ENCODE data around the gene SGPL1. TPM values are rescaled to one million over a fixed set of nuclear protein-coding genes. Genes with fewer than 3 reads are reported as not detected.

SGPL1 gene
- polyA plus RNA-seq, 1 donor = 49.0 TPM

DNA sequence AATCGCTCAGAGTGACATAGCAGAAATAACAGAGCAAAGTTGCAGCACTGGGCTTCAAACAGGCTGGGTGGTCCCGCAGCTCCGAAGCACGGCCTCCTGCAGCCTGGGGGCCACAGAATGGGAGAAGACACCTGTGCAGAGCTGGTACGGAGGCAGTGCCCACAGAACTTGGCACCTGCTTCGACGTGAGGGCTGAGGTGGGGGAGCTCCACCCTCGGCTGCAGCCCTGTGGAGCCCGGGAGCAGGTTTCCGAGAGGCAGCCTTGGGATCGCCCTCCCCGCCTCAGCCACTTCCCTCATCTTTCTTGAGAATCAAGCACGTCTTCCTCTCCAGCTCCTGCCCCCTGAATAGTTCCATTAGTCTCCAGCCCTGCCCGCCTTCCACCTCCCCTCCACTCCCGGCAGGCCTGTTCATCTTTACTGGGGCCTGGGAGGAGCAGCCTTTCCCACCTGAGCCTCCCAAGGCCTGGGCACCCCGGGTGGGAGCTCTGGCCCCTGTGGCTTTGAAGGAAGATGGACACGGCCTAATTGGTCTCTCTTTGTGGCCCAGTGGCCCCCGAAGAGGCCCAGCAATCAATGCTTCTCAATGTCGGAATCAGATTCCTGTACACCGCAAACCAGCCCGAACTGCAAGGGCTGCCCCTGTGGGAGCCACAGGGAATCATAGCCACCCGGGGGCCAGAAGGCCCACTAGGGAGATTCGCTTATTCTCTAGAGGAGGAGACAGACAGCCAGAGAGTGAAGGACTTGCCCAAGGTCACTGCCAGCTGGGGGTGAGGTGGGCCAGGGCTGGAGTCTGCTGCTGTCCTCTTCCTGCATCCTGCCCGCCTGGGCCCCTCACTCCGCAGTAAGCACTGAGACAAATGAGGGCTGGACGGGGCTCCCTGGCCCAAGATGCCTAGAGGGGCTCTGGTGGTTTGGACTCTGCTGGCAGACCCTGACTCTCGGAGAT is 89.6 kb downstream of the SGPL1 start:
- H3K27me3 ChIP-seq (ENCODE audit: control insufficient read depth, insufficient read depth, low read length) = no peaks in the 10 kb centered on the region
- no peak overlapping the region for H3K27ac ChIP-seq (ENCODE audit: low read length)
- no CpG with 5 or more reads among the region's 27 CpGs for WGBS (ENCODE audit: insufficient coverage, low lambda C conversion rate)
- no peaks in the 10 kb centered on the region for H3K36me3 ChIP-seq (ENCODE audit: control insufficient read depth, insufficient read depth, low read length)
- no peaks in the 10 kb centered on the region for H3K9me3 ChIP-seq (ENCODE audit: control insufficient read depth, low read depth, low read length)
- DNase-seq = no peak
- peaks cover 7% of the 10 kb centered on the region for H3K4me1 ChIP-seq (ENCODE audit: control insufficient read depth, insufficient read depth, low read length)
- H3K4me3 ChIP-seq (ENCODE audit: low read length) = no peak overlapping the region

DNA sequence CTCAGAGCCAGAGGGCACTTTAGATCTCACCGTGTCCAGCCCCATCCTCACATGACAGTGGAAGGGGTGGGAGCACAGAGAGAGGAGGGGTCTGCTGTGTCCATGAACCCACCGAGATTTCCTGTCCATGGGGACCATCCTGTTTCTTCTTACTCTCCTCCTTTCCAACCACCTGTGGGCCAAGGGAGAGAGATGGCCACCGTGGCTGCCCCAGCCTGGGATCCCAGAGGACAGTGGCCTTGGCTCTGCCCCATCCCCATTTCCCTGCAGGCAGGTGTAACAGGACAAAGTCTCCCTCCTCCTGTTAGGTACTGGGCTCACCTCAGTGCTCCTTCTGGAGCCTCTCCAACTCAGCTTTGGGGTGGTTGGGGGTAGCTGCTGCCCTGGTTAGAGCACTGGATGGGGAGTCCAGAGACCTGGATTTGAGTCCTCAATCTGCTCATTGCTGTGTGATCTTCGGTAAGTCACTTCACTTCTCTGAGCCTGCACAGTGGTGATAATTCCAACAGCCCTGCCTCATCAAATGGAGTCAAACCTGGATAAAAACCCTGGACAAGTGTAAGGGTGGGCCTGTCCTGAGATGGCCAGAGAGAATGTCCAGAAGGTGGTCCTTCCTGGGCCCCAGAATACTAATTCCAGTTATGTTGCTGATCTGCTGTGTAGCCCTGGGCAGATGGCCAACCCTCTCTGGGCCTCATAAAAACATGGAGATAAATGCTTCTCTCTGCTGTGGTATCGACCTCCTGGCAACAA is 90.5 kb downstream of the SGPL1 start:
- H3K9me3 ChIP-seq (ENCODE audit: control insufficient read depth, low read depth, low read length) = no peaks in the 10 kb centered on the region
- 80% methylated on average over 1 of the region's 5 CpGs for whole genome bisulfite sequencing (ENCODE audit: insufficient coverage, low lambda C conversion rate)
- no peak for DNase-seq
- no peak overlapping the region for H3K4me3 ChIP-seq (ENCODE audit: low read length)
- no peak overlapping the region for H3K27ac ChIP-seq (ENCODE audit: low read length)
- H3K4me1 ChIP-seq (ENCODE audit: control insufficient read depth, insufficient read depth, low read length) = peaks cover 7% of the 10 kb centered on the region
- no peaks in the 10 kb centered on the region for H3K36me3 ChIP-seq (ENCODE audit: control insufficient read depth, insufficient read depth, low read length)
- no peaks in the 10 kb centered on the region for H3K27me3 ChIP-seq (ENCODE audit: control insufficient read depth, insufficient read depth, low read length)

DNA sequence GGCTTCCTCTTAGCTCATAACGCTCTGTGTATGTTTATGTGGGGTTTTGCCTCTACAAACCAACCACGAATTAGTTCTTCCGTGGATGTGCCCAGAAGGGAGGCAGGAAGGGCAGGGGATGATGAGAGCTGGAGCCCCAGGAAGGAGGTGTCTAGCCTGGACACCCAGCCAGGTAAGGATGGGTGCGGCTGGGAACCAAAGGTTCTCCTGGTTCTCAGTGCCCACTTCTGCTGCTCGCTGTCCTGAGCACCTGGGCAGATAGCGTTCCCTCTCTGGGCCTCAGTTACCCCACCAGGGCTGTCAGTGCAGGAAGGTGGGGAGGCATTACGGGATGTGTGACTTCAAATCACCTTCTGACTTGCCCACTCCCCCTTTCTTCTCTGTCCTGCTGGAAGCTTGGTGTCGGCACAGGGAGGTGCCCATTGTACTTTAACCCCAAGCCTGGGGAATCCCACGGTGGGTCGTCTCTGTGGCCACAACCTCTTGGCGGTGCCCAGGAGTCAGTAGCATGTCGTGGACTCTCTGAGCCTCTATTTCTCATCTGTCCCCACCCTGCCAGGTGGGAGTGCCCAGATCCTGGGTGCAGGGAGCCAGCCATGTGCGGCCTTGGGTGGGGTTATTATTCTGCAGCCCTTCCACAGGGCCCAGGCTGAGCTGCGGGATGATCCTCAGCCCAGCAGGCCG is 91.3 kb downstream of the SGPL1 start:
- H3K4me3 ChIP-seq (ENCODE audit: low read length) = no peak overlapping the region
- no peaks in the 10 kb centered on the region for H3K9me3 ChIP-seq (ENCODE audit: control insufficient read depth, low read depth, low read length)
- no peak overlapping the region for H3K27ac ChIP-seq (ENCODE audit: low read length)
- WGBS (ENCODE audit: insufficient coverage, low lambda C conversion rate) = no CpG with 5 or more reads among the region's 15 CpGs
- peak; percentile 32 to 52 for DNase-seq
- peaks cover 7% of the 10 kb centered on the region for H3K4me1 ChIP-seq (ENCODE audit: control insufficient read depth, insufficient read depth, low read length)
- no peaks in the 10 kb centered on the region for H3K36me3 ChIP-seq (ENCODE audit: control insufficient read depth, insufficient read depth, low read length)
- no peaks in the 10 kb centered on the region for H3K27me3 ChIP-seq (ENCODE audit: control insufficient read depth, insufficient read depth, low read length)

DNA sequence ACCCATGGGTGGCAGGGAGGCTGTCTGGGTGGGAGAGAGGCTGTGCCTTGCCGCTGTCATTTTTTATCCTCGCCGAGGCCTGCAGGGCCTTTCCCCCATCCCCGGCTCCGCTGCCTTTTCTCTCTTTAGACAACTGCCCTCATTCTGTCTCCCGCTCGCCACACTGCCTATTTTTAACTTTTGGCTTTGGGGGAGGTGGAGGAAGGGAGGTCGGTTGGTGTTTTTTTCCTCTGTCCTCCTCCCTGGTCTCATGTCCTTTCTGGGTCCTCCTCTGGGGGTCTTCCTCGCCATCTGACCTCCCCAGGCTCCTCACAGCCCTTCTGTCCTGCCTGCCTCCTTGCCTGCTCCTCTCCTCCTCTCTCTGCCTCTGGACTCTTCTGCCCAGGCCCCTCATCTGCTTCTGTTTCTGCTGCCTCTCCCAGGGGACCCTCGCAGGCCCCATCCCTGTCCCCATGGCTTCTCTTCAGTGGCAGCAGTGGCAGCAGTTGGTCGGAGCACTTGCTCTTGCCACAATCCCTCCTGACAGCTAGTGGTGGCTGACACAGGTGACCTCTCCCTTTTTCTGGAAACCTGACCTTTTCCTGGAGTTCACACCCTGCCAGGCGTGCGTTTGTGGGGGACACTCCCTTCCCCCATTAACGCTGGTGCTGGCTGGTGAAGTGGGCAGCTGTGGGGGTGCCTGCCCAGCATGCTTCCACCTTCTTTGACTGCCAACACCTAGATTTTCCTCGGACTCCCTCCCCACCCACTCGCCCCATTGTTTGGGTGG is 92.1 kb downstream of the SGPL1 start:
- H3K4me3 ChIP-seq (ENCODE audit: low read length) = no peak overlapping the region
- H3K27me3 ChIP-seq (ENCODE audit: control insufficient read depth, insufficient read depth, low read length) = no peaks in the 10 kb centered on the region
- no peaks in the 10 kb centered on the region for H3K9me3 ChIP-seq (ENCODE audit: control insufficient read depth, low read depth, low read length)
- H3K4me1 ChIP-seq (ENCODE audit: control insufficient read depth, insufficient read depth, low read length) = peaks cover 7% of the 10 kb centered on the region
- H3K36me3 ChIP-seq (ENCODE audit: control insufficient read depth, insufficient read depth, low read length) = no peaks in the 10 kb centered on the region
- no peak overlapping the region for H3K27ac ChIP-seq (ENCODE audit: low read length)
- no peak for DNase-seq
- WGBS (ENCODE audit: insufficient coverage, low lambda C conversion rate) = 100% methylated on average over 1 of the region's 16 CpGs

DNA sequence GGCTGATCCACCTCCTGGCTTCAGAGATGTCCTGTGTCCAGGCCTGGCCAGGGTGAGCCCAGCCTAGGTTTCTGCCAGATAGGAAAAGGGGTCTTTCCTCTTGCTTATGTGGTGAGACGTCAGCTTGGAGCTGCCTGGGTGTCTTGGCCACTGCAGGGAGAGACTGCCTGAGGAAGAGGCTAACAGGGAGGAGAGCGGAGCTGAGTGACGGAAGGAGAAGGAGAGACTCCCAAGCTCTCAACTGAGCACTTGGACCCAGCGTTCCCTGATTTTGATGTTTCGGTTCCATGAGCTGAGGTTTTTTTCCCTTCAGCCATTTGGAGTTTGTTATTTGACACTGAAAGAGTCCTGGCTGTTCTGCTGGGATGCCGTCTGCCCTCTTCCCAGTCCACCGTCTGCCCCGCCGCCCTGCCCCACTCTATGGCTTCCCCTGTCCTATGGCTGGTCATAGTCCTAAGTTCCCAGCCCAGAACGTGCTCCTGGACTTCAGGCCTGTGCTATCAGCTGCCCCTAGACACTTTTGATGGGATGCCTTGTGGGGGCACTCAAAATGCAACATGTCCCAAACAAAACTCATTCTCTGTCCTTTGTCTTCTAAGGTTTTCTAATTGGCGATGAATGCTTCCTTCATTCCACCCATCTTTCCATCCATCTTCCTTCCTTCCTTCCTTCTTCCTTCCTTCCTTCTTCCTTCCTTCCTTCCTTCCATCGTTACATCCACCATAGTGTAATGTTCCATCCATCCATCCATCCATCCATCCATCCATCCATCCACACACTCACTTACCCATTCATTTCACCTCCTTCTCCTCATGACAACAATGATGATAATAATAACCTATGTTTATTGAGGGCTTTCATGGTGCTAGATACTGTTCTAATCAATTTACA is 92.9 kb downstream of the SGPL1 start:
- Histone ChIP-seq H3K4me3 (ENCODE audit: low read length) (no peak overlapping the region), H3K27ac (ENCODE audit: low read length) (no peak overlapping the region), H3K9me3 (ENCODE audit: control insufficient read depth, low read depth, low read length) (no peaks in the 10 kb centered on the region), H3K36me3 (ENCODE audit: control insufficient read depth, insufficient read depth, low read length) (no peaks in the 10 kb centered on the region), H3K4me1 (ENCODE audit: control insufficient read depth, insufficient read depth, low read length) (peaks cover 7% of the 10 kb centered on the region), H3K27me3 (ENCODE audit: control insufficient read depth, insufficient read depth, low read length) (no peaks in the 10 kb centered on the region)
- 77% methylated on average over 2 of the region's 12 CpGs for WGBS (ENCODE audit: insufficient coverage, low lambda C conversion rate)
- no peak for DNase-seq

DNA sequence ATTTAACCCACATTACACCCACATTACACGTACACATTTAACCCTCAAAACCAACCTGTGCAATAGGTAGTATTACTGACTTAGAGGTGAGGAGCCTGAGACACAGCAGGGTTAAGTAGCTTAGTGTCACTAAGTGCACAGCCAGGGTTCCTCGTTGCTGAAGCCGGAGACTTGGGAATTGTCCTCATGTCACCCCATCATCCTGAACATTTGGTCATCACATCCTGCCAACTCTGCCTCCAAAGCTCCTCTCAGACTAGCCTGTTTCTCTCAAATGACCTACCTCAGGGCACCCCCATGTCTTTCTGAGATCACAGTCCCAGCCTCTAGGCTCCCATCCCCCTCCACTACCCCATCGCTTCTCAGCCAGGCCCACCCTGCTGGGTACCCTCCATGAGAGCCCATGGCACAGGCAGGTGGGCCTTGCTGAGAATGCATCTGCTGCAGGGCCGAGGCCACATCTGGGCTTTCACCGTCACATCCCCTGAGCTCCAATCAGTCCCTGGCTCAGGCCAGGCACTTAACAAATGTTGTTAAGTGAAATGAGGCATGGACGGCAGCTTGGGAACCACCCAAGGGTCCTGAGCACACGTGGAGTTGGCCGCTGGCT is 93.7 kb downstream of the SGPL1 start:
- Histone ChIP-seq H3K27me3 (ENCODE audit: control insufficient read depth, insufficient read depth, low read length) (no peaks in the 10 kb centered on the region), H3K36me3 (ENCODE audit: control insufficient read depth, insufficient read depth, low read length) (no peaks in the 10 kb centered on the region), H3K4me3 (ENCODE audit: low read length) (no peak overlapping the region), H3K27ac (ENCODE audit: low read length) (no peak overlapping the region), H3K9me3 (ENCODE audit: control insufficient read depth, low read depth, low read length) (no peaks in the 10 kb centered on the region), H3K4me1 (ENCODE audit: control insufficient read depth, insufficient read depth, low read length) (peaks cover 7% of the 10 kb centered on the region)
- no CpG with 5 or more reads among the region's 9 CpGs for WGBS (ENCODE audit: insufficient coverage, low lambda C conversion rate)
- DNase-seq = no peak

DNA sequence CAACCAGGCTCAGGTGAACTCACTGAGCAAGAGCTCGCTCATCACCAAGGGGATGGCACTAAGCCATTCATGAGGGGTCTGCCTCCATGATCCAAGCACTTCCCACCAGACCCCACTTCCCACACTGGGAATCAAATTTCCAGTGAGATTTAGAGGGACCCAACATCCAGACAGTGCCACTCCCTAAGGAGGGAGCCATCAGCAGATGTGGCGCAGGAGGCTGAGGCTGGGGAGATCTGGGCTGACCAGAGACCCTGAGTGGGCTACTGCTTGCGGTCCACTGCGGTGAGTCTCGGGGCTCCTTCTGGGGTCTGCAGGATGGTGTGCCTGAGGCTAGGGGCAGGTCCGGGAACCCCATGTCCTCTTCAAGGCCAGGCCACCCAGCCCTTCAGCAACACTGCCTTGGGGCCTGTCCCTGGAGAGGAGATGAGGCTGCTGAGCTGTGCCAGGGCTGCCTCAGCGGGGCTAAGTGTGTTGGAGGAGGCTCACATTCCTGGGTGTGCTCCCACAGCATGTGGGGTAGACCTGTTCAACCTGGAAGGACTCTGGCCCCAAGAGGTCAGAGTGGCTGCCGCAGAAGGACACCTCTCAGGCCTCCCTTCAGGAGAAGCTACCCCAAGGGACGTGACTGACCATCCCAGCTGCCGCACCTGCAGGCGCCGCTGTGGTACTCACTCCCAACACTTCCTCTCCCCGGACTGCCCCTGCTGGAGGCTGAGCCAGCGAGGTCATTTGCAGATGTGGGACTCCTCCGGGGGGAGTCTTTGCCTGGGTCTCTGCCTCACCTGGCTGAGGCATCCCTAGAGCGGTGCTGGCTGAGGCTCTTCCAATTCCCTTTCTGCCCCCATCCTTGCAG is 95.0 kb downstream of the SGPL1 start:
- DNase-seq = no peak
- H3K9me3 ChIP-seq (ENCODE audit: control insufficient read depth, low read depth, low read length) = no peaks in the 10 kb centered on the region
- no peak overlapping the region for H3K27ac ChIP-seq (ENCODE audit: low read length)
- H3K27me3 ChIP-seq (ENCODE audit: control insufficient read depth, insufficient read depth, low read length) = no peaks in the 10 kb centered on the region
- 57% methylated on average over 1 of the region's 16 CpGs for WGBS (ENCODE audit: insufficient coverage, low lambda C conversion rate)
- H3K4me3 ChIP-seq (ENCODE audit: low read length) = no peak overlapping the region
- peaks cover 7% of the 10 kb centered on the region for H3K4me1 ChIP-seq (ENCODE audit: control insufficient read depth, insufficient read depth, low read length)
- H3K36me3 ChIP-seq (ENCODE audit: control insufficient read depth, insufficient read depth, low read length) = no peaks in the 10 kb centered on the region

DNA sequence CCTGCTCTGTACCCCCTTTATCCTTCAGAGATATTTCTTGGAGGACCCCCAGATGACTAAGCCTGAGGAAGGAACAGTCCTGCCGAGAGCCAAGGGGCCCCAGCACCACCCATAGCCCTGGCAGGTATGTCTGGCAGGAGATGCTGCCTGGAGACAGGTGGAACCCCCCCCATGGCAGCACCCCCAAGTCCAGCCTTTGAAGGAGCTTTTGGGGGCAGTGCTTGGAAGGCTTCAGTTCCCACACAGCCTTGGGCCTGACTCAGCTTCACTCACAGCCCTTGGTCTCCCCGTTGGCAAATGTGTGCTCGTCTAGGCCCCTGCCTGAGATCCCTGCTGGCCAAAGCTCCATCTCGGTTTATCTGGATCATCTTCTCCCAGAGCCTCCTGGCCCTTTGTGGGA is 95.6 kb downstream of the SGPL1 start:
- Histone ChIP-seq H3K27me3 (ENCODE audit: control insufficient read depth, insufficient read depth, low read length) (no peaks in the 10 kb centered on the region), H3K9me3 (ENCODE audit: control insufficient read depth, low read depth, low read length) (no peaks in the 10 kb centered on the region), H3K4me3 (ENCODE audit: low read length) (no peak overlapping the region), H3K4me1 (ENCODE audit: control insufficient read depth, insufficient read depth, low read length) (peaks cover 7% of the 10 kb centered on the region), H3K36me3 (ENCODE audit: control insufficient read depth, insufficient read depth, low read length) (no peaks in the 10 kb centered on the region), H3K27ac (ENCODE audit: low read length) (no peak overlapping the region)
- DNase-seq = no peak
- no CpG with 5 or more reads among the region's 4 CpGs for WGBS (ENCODE audit: insufficient coverage, low lambda C conversion rate)
